SK-N-SH (cell line): ENCODE data around the gene SCNN1G. TPM values are rescaled to one million over a fixed set of nuclear protein-coding genes. Genes with fewer than 3 reads are reported as not detected.

ENCODE experiments used
- CTCF ChIA-PET: fragments of 300-600, 350-600 bp; formaldehyde crosslinking; extraction: SDS; loops from one replicate; lab custom pipeline; 2021; lab: Yijun Ruan, JAX
- POLR2A ChIA-PET: fragments of 350-600 bp; sonication (Branson Sonifier 250); formaldehyde crosslinking; extraction: SDS; loops from one replicate; lab custom pipeline; 2020; ENCODE audit warnings: antibody characterized with exemption, inconsistent platforms; lab: Yijun Ruan, JAX
- DNase-seq: peaks from one replicate; pipeline ENCODE4 v3.0.0; 2012
- H2AFZ ChIP-seq: fragments of 200-600 bp; sonication (generic); 2 replicates; pipeline ENCODE4 v1.8.1; 2016; ENCODE audit warnings: antibody characterized with exemption, mild to moderate bottlenecking, low read depth
- H3F3A ChIP-seq: fragments of 200-600 bp; sonication (generic); replicated peaks from 2 replicates; pipeline ENCODE3; 2016; ENCODE audit warnings: antibody characterized with exemption, mild to moderate bottlenecking; ENCODE audit not compliant: insufficient read depth
- H3K27ac ChIP-seq, 2 experiments: fragments of 200-500 bp in 1 of 2; fragments of 200-600 bp in 1 of 2; sonication (Bioruptor generic) in 1 of 2; sonication (generic), shearing (Covaris generic) in 1 of 2; 2 replicates each; pipeline versions ENCODE4 v1.5.1 to v1.6.1; 2014 to 2016; ENCODE audit warnings: low read depth in 2 of 2, inconsistent platforms in 1 of 2, low read length in 1 of 2, mild to moderate bottlenecking in 1 of 2, mixed read lengths in 1 of 2
- H3K27me3 ChIP-seq: fragments of 200-600 bp; sonication (generic), shearing (Covaris generic); 2 replicates; pipeline ENCODE4 v1.6.1; 2016; ENCODE audit warnings: mixed run types; ENCODE audit not compliant: insufficient read depth
- H3K36me3 ChIP-seq, 2 experiments: fragments of 200-500 bp in 1 of 2; fragments of 200-600 bp in 1 of 2; sonication (Bioruptor generic) in 1 of 2; sonication (generic) in 1 of 2; replicated peaks in 1 of 2; 2 replicates each; pipeline versions ENCODE3 to v1.5.1; 2014 to 2016; ENCODE audit warnings: low read length in 1 of 2, mild to moderate bottlenecking in 1 of 2; ENCODE audit not compliant: insufficient read depth in 2 of 2, control insufficient read depth in 1 of 2
- H3K4me1 ChIP-seq, 2 experiments: fragments of 200-500 bp in 1 of 2; fragments of 200-600 bp in 1 of 2; sonication (Bioruptor generic) in 1 of 2; sonication (generic), shearing (Covaris generic) in 1 of 2; 2 replicates each; pipeline versions ENCODE4 v1.5.1 to v1.6.1; 2014 to 2016; ENCODE audit warnings: low read depth in 1 of 2, low read length in 1 of 2, mixed run types in 1 of 2; ENCODE audit not compliant: insufficient read depth in 2 of 2, control insufficient read depth in 1 of 2
- H3K4me2 ChIP-seq: fragments of 200-600 bp; sonication (generic), shearing (Covaris generic); 2 replicates; pipeline ENCODE4 v1.6.1; 2017; ENCODE audit warnings: mixed run types
- H3K4me3 ChIP-seq, 2 experiments: fragments of 200-500 bp in 1 of 2; fragments of 200-600 bp in 1 of 2; sonication (Bioruptor generic) in 1 of 2; sonication (generic), shearing (Covaris generic) in 1 of 2; 2 replicates each; pipeline versions ENCODE4 v1.5.1 to v1.8.1; 2014 to 2016; ENCODE audit warnings: low read depth in 2 of 2, inconsistent platforms in 1 of 2, low read length in 1 of 2, mild to moderate bottlenecking in 1 of 2, mixed read lengths in 1 of 2, moderate library complexity in 1 of 2
- H3K79me2 ChIP-seq: fragments of 200-600 bp; sonication (generic); 2 replicates; pipeline ENCODE4 v1.8.1; 2017; ENCODE audit warnings: mild to moderate bottlenecking; ENCODE audit not compliant: insufficient read depth
- H3K9ac ChIP-seq: fragments of 200-600 bp; sonication (generic); 2 replicates; pipeline ENCODE4 v1.6.1; 2017; ENCODE audit warnings: mixed run types
- H3K9me2 ChIP-seq: fragments of 200-600 bp; sonication (generic); 2 replicates; pipeline ENCODE4 v1.6.1; 2017; ENCODE audit warnings: mixed run types
- H3K9me3 ChIP-seq: fragments of 200-600 bp; sonication (generic); 2 replicates; pipeline ENCODE4 v1.6.1; 2017; ENCODE audit warnings: mixed run types, mild to moderate bottlenecking, moderate library complexity
- H4K20me1 ChIP-seq: fragments of 200-600 bp; sonication (generic); 2 replicates; pipeline ENCODE4 v1.6.1; 2017; ENCODE audit warnings: mild to moderate bottlenecking, mixed run types; ENCODE audit not compliant: insufficient read depth
- EZH2phosphoT487 ChIP-seq: fragments of 200-600 bp; sonication (generic); IDR thresholded peaks from 2 replicates; pipeline ENCODE4 v1.6.1; 2017; ENCODE audit warnings: low read depth, mixed run types, mild to moderate bottlenecking, antibody characterized with exemption, moderate library complexity, borderline replicate concordance
- FOSL2 ChIP-seq: IDR thresholded peaks from 2 replicates; pipeline ENCODE4 v1.4.0; 2012; ENCODE audit warnings: low read depth, mild to moderate bottlenecking, moderate library complexity, borderline replicate concordance
- FOXJ3 ChIP-seq: sonication (generic); formaldehyde crosslinking; IDR thresholded peaks from 2 replicates; pipeline ENCODE4 v1.5.1; 2020; ENCODE audit warnings: mild to moderate bottlenecking, missing genetic modification reagents
- FOXM1 ChIP-seq: IDR thresholded peaks from 2 replicates; pipeline ENCODE4 v1.4.0; 2012; ENCODE audit warnings: low read depth, mild to moderate bottlenecking
- GABPA ChIP-seq: IDR thresholded peaks from 2 replicates; pipeline ENCODE4 v1.4.0; 2012; ENCODE audit warnings: low read depth, mild to moderate bottlenecking
- JUND ChIP-seq: IDR thresholded peaks from 2 replicates; pipeline ENCODE4 v1.4.0; 2012
- MAX ChIP-seq: IDR thresholded peaks from 2 replicates; pipeline ENCODE4 v1.4.0; 2012; ENCODE audit warnings: low read depth
- POLR2AphosphoS5 ChIP-seq: IDR thresholded peaks from 2 replicates; pipeline ENCODE4 v1.6.1; 2012; ENCODE audit warnings: low read depth, low read length
- RCOR1 ChIP-seq: fragments of 150-350 bp; IDR thresholded peaks from 2 replicates; pipeline ENCODE4 v1.6.1; 2017; ENCODE audit warnings: antibody characterized with exemption, low read length
- REST ChIP-seq: IDR thresholded peaks from 2 replicates; pipeline ENCODE4 v1.6.1; 2012; ENCODE audit warnings: mild to moderate bottlenecking, low read depth, low read length, moderate library complexity
- RXRA ChIP-seq: IDR thresholded peaks from 2 replicates; pipeline ENCODE4 v1.4.0; 2012; ENCODE audit warnings: low read depth, mild to moderate bottlenecking, borderline replicate concordance
- SIN3A ChIP-seq: IDR thresholded peaks from 2 replicates; pipeline ENCODE4 v1.6.1; 2012; ENCODE audit warnings: low read depth, mild to moderate bottlenecking, low read length, moderate library complexity, borderline replicate concordance
- TEAD4 ChIP-seq: IDR thresholded peaks from 2 replicates; pipeline ENCODE4 v1.4.0; 2012; ENCODE audit warnings: mild to moderate bottlenecking, borderline replicate concordance; ENCODE audit not compliant: insufficient read depth
- YY1 ChIP-seq: IDR thresholded peaks from 2 replicates; pipeline ENCODE4 v1.4.0; 2012; ENCODE audit warnings: low read depth, mild to moderate bottlenecking
- WGBS: methylation state at CpG from one replicate; pipeline ENCODE4 v1.1.6; 2017; ENCODE audit warnings: low lambda C conversion rate; 5-methylcytosine and 5-hydroxymethylcytosine counted together
- polyA plus RNA-seq, 3 experiments: library from polyadenylated mRNA; depleted of rRNA; stranded (reverse); fragments of >200 nt; gene quantifications; 2 replicates each; pipeline ENCODE4 v1.2.3, GENCODE V29; 2012
- TF ChIP-seq, protein P1 (sequence below): fragments of 150-350 bp; IDR thresholded peaks from 2 replicates; pipeline ENCODE4 v1.6.1; 2017; ENCODE audit warnings: antibody characterized with exemption, low read length, low read depth, borderline replicate concordance
- TF ChIP-seq, protein P2 (sequence below): IDR thresholded peaks from 2 replicates; pipeline ENCODE4; 2012
- TF ChIP-seq, protein P3 (sequence below): IDR thresholded peaks from 2 replicates; pipeline ENCODE4 v1.4.0; 2012; ENCODE audit warnings: low read depth, borderline replicate concordance

The SCNN1G gene
- polyA plus RNA-seq, 1 of the 3 experiments (the other 2 are of a cell fraction), result not detected

GRCh38 chr16:23182206-23182678 lies 303 bp upstream of the SCNN1G start (continued):
- no peak for TF ChIP-seq GABPA

GRCh38 chr16:23183543-23183862 lies 958 bp downstream of the SCNN1G start:
- no peak overlapping the region for H2AFZ ChIP-seq
- no peaks in the 10 kb centered on the region for H3K9me2 ChIP-seq
- H3F3A ChIP-seq, result no peaks in the 10 kb centered on the region
- H3K4me1 ChIP-seq, result peaks cover 0 to 15% of the 10 kb centered on the region in 2 experiments; a peak in 1 of 4 replicates
- no peaks in the 10 kb centered on the region for H3K79me2 ChIP-seq
- TF ChIP-seq TEAD4 (no peak), POLR2AphosphoS5 (no peak), RCOR1 (no peak), RXRA (no peak), YY1 (no peak), FOSL2 (no peak), EZH2phosphoT487 (no peak), FOXM1 (no peak), REST (no peak), MAX (no peak), FOXJ3 (no peak), JUND (no peak), SIN3A (no peak)
- TF ChIP-seq, protein P1, sequence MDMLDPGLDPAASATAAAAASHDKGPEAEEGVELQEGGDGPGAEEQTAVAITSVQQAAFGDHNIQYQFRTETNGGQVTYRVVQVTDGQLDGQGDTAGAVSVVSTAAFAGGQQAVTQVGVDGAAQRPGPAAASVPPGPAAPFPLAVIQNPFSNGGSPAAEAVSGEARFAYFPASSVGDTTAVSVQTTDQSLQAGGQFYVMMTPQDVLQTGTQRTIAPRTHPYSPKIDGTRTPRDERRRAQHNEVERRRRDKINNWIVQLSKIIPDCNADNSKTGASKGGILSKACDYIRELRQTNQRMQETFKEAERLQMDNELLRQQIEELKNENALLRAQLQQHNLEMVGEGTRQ, result no peak
- TF ChIP-seq, protein P2, sequence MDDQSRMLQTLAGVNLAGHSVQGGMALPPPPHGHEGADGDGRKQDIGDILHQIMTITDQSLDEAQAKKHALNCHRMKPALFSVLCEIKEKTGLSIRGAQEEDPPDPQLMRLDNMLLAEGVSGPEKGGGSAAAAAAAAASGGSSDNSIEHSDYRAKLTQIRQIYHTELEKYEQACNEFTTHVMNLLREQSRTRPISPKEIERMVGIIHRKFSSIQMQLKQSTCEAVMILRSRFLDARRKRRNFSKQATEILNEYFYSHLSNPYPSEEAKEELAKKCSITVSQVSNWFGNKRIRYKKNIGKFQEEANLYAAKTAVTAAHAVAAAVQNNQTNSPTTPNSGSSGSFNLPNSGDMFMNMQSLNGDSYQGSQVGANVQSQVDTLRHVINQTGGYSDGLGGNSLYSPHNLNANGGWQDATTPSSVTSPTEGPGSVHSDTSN, result no peak
- TF ChIP-seq, protein P3, sequence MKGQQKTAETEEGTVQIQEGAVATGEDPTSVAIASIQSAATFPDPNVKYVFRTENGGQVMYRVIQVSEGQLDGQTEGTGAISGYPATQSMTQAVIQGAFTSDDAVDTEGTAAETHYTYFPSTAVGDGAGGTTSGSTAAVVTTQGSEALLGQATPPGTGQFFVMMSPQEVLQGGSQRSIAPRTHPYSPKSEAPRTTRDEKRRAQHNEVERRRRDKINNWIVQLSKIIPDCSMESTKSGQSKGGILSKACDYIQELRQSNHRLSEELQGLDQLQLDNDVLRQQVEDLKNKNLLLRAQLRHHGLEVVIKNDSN, result no peak
- no peaks in the 10 kb centered on the region for H3K9me3 ChIP-seq
- no peak overlapping the region for H3K27ac ChIP-seq
- 83% methylated on average over 4 of the region's 4 CpGs for WGBS
- DNase-seq, result no peak
- H4K20me1 ChIP-seq, result no peaks in the 10 kb centered on the region
- ChIA-PET POLR2A (no interaction called here), CTCF (interaction anchor here (0.7 to 9.7 kb wide), 31 partner anchors 9 to 285 kb away, joined by 3 to 290 read pairs (median 6); no protein-coding TSS in a partner anchor)
- H3K27me3 ChIP-seq, result peaks cover 36% of the 10 kb centered on the region
- H3K4me3 ChIP-seq, result no peak overlapping the region
- no peak overlapping the region for H3K9ac ChIP-seq
- no peaks in the 10 kb centered on the region for H3K36me3 ChIP-seq
- H3K4me2 ChIP-seq, result no peak overlapping the region
